HCT116 (cell line): ENCODE measurements around the gene TUBB8. TPM values are rescaled to one million over a fixed set of nuclear protein-coding genes. Genes with fewer than 3 reads are reported as not detected.

Source experiments
- ATAC-seq: fragments of 200-7000 bp; cut with Tn5 transposase; 2 replicates; pipeline ENCODE4 v1.9.1; 2020; ENCODE audit warnings: mild to moderate bottlenecking, moderate library complexity
- BruUV-seq: library from RNA; stranded (reverse); fragments of 400-500 nt; replicated peaks from 2 replicates; lab custom pipeline; 2021; lab: Mats Ljungman, UMichigan
- CTCF ChIA-PET: fragments of 300-600 bp; sonication (Branson Sonifier 250); formaldehyde crosslinking; loops from one replicate; lab custom pipeline; 2021; ENCODE audit warnings: antibody characterized with exemption; lab: Charles Lee
- POLR2A ChIA-PET: fragments of 300-600, 350-600 bp; sonication (Branson Sonifier 250); formaldehyde crosslinking; loops from one replicate; lab custom pipeline; 2021; ENCODE audit warnings: antibody characterized with exemption; lab: Charles Lee
- RAD21 ChIA-PET, 2 experiments: fragments of 300-600 bp; sonication (Branson Sonifier 250); formaldehyde crosslinking; loops; one replicate each; lab custom pipeline; 2023; ENCODE audit warnings: low total read pairs in 2 of 2; ENCODE audit not compliant: uncharacterized antibody in 2 of 2, unreplicated experiment in 2 of 2, low non-redundant PET in 1 of 2; lab: Charles Lee
- DNase-seq: peaks from one replicate; pipeline ENCODE4 v3.0.0-alpha.2; 2010; ENCODE audit warnings: low read depth, low spot score
- H2AFZ ChIP-seq: fragments of 200-600 bp; shearing (Covaris generic), sonication (generic); 2 replicates; pipeline ENCODE4 v1.6.1; 2017; ENCODE audit warnings: low read depth, mixed run types, mixed read lengths, antibody characterized with exemption, low read length; ENCODE audit not compliant: poor library complexity, severe bottlenecking
- H3K27ac ChIP-seq: 2 replicates; pipeline ENCODE4 v1.5.1; 2012; ENCODE audit warnings: low read depth, low read length
- H3K27me3 ChIP-seq: fragments of 200-600 bp; sonication (generic); 2 replicates; pipeline ENCODE4 v1.6.1; 2016; ENCODE audit warnings: mixed run types, low read length, mixed read lengths; ENCODE audit not compliant: insufficient read depth
- H3K36me3 ChIP-seq, 2 experiments: fragments of 200-500 bp in 1 of 2; fragments of 200-600 bp in 1 of 2; sonication (Bioruptor generic) in 1 of 2; sonication (generic) in 1 of 2; 2 replicates each; pipeline versions ENCODE4 v1.5.1 to v1.6.1; 2014 to 2016; ENCODE audit warnings: low read length in 2 of 2, inconsistent platforms in 1 of 2, mixed read lengths in 1 of 2, mixed run types in 1 of 2; ENCODE audit not compliant: insufficient read depth in 2 of 2, control insufficient read depth in 1 of 2
- H3K4me1 ChIP-seq, 2 experiments: fragments of 200-600 bp in 1 of 2; sonication (generic) in 1 of 2; 2 replicates each; pipeline versions ENCODE4 v1.5.1 to v1.6.1; 2012 to 2017; ENCODE audit warnings: low read length in 2 of 2, inconsistent platforms in 1 of 2, mild to moderate bottlenecking in 1 of 2, mixed read lengths in 1 of 2, mixed run types in 1 of 2, moderate library complexity in 1 of 2; ENCODE audit not compliant: insufficient read depth in 2 of 2, control insufficient read depth in 1 of 2
- H3K4me2 ChIP-seq: fragments of 200-600 bp; sonication (generic); 2 replicates; pipeline ENCODE4 v1.6.1; 2017; ENCODE audit warnings: mixed run types, low read length, mixed read lengths
- H3K4me3 ChIP-seq, 2 experiments: fragments of 200-600 bp in 1 of 2; sonication (generic) in 1 of 2; replicated peaks in 1 of 2; 2 replicates each; pipeline ENCODE4 v1.5.1; 2011 to 2016; ENCODE audit warnings: low read length in 2 of 2, control low read depth in 1 of 2, low read depth in 1 of 2, mild to moderate bottlenecking in 1 of 2, mixed read lengths in 1 of 2, mixed run types in 1 of 2
- H3K79me2 ChIP-seq: fragments of 200-600 bp; sonication (generic); 2 replicates; pipeline ENCODE4 v1.6.1; 2017; ENCODE audit warnings: mild to moderate bottlenecking, mixed run types, low read length, moderate library complexity, mixed read lengths; ENCODE audit not compliant: insufficient read depth
- H3K9ac ChIP-seq: fragments of 200-600 bp; sonication (generic); 2 replicates; pipeline ENCODE4 v1.6.1; 2016; ENCODE audit warnings: low read length, mixed read lengths
- H3K9me2 ChIP-seq: fragments of 200-600 bp; sonication (generic), shearing (Covaris generic); 2 replicates; pipeline ENCODE4 v1.6.1; 2017; ENCODE audit warnings: mixed run types, mild to moderate bottlenecking, moderate library complexity; ENCODE audit not compliant: insufficient read depth
- H3K9me3 ChIP-seq, 2 experiments: fragments of 200-500 bp in 1 of 2; fragments of 200-600 bp in 1 of 2; sonication (Bioruptor generic) in 1 of 2; sonication (generic) in 1 of 2; 2 replicates each; pipeline ENCODE4 v1.6.1; 2014 to 2017; ENCODE audit warnings: low read length in 2 of 2, mixed read lengths in 2 of 2, inconsistent platforms in 1 of 2, low read depth in 1 of 2, mild to moderate bottlenecking in 1 of 2, mixed run types in 1 of 2, moderate library complexity in 1 of 2; ENCODE audit not compliant: control insufficient read depth in 1 of 2, insufficient read depth in 1 of 2
- H4K20me1 ChIP-seq: fragments of 200-600 bp; sonication (generic), shearing (Covaris generic); 2 replicates; pipeline ENCODE4 v1.6.1; 2017; ENCODE audit warnings: mixed run types, mild to moderate bottlenecking, moderate library complexity; ENCODE audit not compliant: insufficient read depth
- CBX3 ChIP-seq: IDR thresholded peaks from 2 replicates; pipeline ENCODE4 v1.6.1; 2012; ENCODE audit warnings: low read depth
- CTCF ChIP-seq, 3 experiments: fragments of 200-600 bp in 1 of 3; sonication (generic) in 1 of 3; IDR thresholded peaks in 2 of 3; conservative IDR thresholded peaks in 1 of 3; 2 replicates each; pipeline ENCODE4 v1.5.1; 2012 to 2017; ENCODE audit warnings: low read depth in 2 of 3, low read length in 2 of 3, antibody characterized with exemption in 1 of 3, borderline replicate concordance in 1 of 3, control low read depth in 1 of 3, mild to moderate bottlenecking in 1 of 3, mixed read lengths in 1 of 3, mixed run types in 1 of 3, moderate library complexity in 1 of 3; ENCODE audit not compliant: insufficient read depth in 1 of 3
- ELF1 ChIP-seq: IDR thresholded peaks from 2 replicates; pipeline ENCODE4 v1.6.1; 2012; ENCODE audit warnings: low read depth, borderline replicate concordance
- EZH2 ChIP-seq: fragments of 200-600 bp; sonication (generic); IDR thresholded peaks from 2 replicates; pipeline ENCODE4 v1.6.1; 2017; ENCODE audit warnings: antibody characterized with exemption, mixed run types
- FOSL1 ChIP-seq: IDR thresholded peaks from 2 replicates; pipeline ENCODE4 v1.6.1; 2012; ENCODE audit warnings: low read depth
- JUND ChIP-seq: IDR thresholded peaks from 2 replicates; pipeline ENCODE4 v1.6.1; 2012
- POLR2A ChIP-seq: IDR thresholded peaks from 2 replicates; pipeline ENCODE4 v1.7.0; 2011; ENCODE audit warnings: borderline replicate concordance; ENCODE audit not compliant: insufficient read depth, insufficient read length; ENCODE audit errors: extremely low read depth
- POLR2AphosphoS5 ChIP-seq: IDR thresholded peaks from 2 replicates; pipeline ENCODE4 v1.6.1; 2011; ENCODE audit warnings: mild to moderate bottlenecking, low read depth, low read length, moderate library complexity
- RAD21 ChIP-seq: IDR thresholded peaks from 2 replicates; pipeline ENCODE4 v1.6.1; 2012; ENCODE audit warnings: low read depth, mild to moderate bottlenecking
- SP1 ChIP-seq: IDR thresholded peaks from 2 replicates; pipeline ENCODE4 v1.6.1; 2012; ENCODE audit warnings: low read depth
- ZBTB33 ChIP-seq: IDR thresholded peaks from 2 replicates; pipeline ENCODE4 v1.6.1; 2011; ENCODE audit warnings: mild to moderate bottlenecking, low read length, moderate library complexity; ENCODE audit not compliant: insufficient replicate concordance; ENCODE audit errors: extremely low read depth
- ZFX ChIP-seq: fragments of 450-650 bp; IDR thresholded peaks from 2 replicates; pipeline ENCODE4 v1.6.1; 2017
- intact Hi-C: fragments of 100-400 bp; cut with micrococcal nuclease; formaldehyde crosslinking; loops from 2 replicates; pipeline ENCODE4 v1.10.0; 2022
- total RNA-seq: library from RNA; stranded (reverse); gene quantifications from one replicate; pipeline ENCODE4 v1.2.1, GENCODE V29; 2021; ENCODE audit not compliant: unreplicated experiment

Gene TUBB8
- total RNA-seq, 1 experiment from 2014 or later, result 0.39 TPM

- TF ChIP-seq ZBTB33 (no peak), POLR2A (no peak)
Measured at GRCh38 chr10:94613-95012, 45.5 kb upstream of the TUBB8 start (continued).

GRCh38 chr10:92846-93245 lies 43.8 kb upstream of the TUBB8 start:
- no peaks in the 10 kb centered on the region for H4K20me1 ChIP-seq
- no TSS peak for BruUV-seq
- peak overlapping the region; percentile 48; the same call in 1 of the 2 replicates for H3K27ac ChIP-seq
- ChIA-PET POLR2A (no interaction called here), RAD21 (no interaction called here), CTCF (no interaction called here)
- H2AFZ ChIP-seq, result peak overlapping the region; percentile 95
- no peaks in the 10 kb centered on the region for H3K9me2 ChIP-seq
- DNase-seq (no peak), ATAC-seq (no peak)
- no peak overlapping the region for H3K9ac ChIP-seq
- H3K79me2 ChIP-seq, result no peaks in the 10 kb centered on the region
- intact Hi-C loops, result no loop called here
- peak overlapping the region in 1 of 2 experiments; percentile 42; a peak in 2 of 4 replicates for H3K4me3 ChIP-seq
- TF ChIP-seq SP1 (peak; percentile 81), RAD21 (0 out of 2 replicates have a peak, but pooled peaks have one; percentile 27), ELF1 (no peak; the same call in 1 of the 2 replicates), CTCF (IDR thresholded peaks at IDR 0.05 in 2 of 3, conservative IDR thresholded peaks at IDR 0.05 in 1 of 3; ENCODE audit: borderline replicate concordance in 1 of 3, insufficient read depth in 1 of 3, low read depth in 2 of 3, low read length in 2 of 3) (no peak), EZH2 (no peak), ZFX (no peak; the same call in 1 of the 2 replicates), POLR2AphosphoS5 (peak; percentile 22; the same call in 1 of the 2 replicates), CBX3 (0 out of 2 replicates have a peak, but pooled peaks have one; percentile 22), JUND (peak; percentile 49; the same call in 1 of the 2 replicates), FOSL1 (peak; percentile 11; the same call in 1 of the 2 replicates)
- peaks cover 3 to 11% of the 10 kb centered on the region in 2 experiments; a peak in 2 of 4 replicates for H3K9me3 ChIP-seq
- H3K36me3 ChIP-seq, result no peaks in the 10 kb centered on the region; a peak in 1 of 4 replicates
- H3K27me3 ChIP-seq, result no peaks in the 10 kb centered on the region
- peaks cover 19 to 28% of the 10 kb centered on the region in 2 experiments for H3K4me1 ChIP-seq
- H3K4me2 ChIP-seq, result peak overlapping the region; percentile 73
